Stimulated activated CD4-positive, alpha-beta T cell treated with anti-CD3 and anti-CD28 coated beads, Interleukin-1b, Interleukin-23, amount 100 ng/mL, for 24 hours (primary cell): ENCODE results near the gene SLC6A3.
"Not testable (repeated sequence)": the region's sequence is repeated elsewhere in the genome, so short reads cannot be mapped to it uniquely, and the experiment has no call there.

Experiments
- DNase-seq, 4 experiments: peaks; one replicate each; pipeline ENCODE4 v3.0.0-alpha.2; 2020; ENCODE audit warnings: low read depth in 4 of 4, low spot score in 1 of 4

SLC6A3 gene

DNA sequence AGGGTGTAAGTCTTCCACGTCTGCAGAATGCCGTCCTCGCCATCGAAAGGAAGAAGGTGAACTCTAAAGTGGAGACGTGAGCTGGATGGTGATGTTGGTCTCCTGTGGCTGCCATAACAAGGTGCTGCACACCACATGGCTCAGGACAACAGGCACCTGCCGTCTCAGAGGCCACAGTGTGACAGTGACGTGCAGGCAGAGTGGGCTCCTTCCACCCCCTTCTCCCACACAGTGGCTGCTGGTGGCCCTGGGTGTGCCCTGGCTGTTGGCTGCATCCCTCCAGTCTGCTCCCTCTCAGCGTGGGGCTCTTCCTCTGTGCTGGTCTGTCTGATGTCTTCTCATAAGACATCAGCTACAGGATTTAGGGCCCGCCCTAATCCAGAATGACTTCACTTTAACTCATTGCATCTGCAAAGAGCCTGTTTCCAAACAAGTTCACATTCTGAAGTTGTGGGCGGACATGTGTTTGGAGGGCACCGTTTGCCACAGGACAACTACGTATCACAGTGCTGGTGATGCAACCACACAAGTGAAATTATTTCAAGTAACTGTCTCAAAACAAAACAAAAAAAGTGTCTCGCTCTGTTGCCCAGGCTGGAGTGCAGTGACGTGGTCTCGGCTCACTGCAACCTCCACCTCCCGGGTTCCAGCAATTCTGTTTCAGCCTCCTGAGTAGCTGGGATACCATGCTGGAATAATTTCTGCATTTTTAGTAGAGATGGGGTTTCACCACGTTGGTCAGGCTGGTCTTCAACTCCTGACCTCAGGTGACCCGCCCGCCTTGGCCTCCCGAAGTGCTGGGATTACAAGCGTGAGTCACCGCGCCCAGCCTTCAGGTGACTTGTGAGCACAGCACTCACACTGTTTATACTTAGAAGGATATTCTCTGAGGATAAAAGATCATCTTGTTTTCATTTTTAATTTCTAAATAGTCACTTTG lies 69.1 kb downstream of the SLC6A3 start:
- DNase-seq, result no peak

DNA sequence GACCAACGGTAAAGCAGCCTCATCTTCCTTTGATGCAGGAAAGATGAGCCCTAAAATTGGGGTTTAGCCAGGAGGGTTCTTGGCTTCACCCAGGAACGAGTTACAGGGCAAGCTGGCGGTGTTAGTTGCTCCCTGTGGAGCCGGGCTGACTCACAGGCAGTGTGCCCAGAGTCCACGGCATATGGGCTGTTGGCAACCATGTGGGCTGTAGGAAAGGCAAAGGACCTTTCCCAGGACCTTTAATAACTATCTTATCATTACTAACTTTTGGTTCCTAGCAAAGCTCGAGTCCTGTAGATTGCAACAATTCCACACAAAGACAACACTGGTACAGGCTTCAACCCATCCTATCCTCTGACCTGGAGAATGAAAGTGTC lies 70.6 kb downstream of the SLC6A3 start:
- no peak for DNase-seq

DNA sequence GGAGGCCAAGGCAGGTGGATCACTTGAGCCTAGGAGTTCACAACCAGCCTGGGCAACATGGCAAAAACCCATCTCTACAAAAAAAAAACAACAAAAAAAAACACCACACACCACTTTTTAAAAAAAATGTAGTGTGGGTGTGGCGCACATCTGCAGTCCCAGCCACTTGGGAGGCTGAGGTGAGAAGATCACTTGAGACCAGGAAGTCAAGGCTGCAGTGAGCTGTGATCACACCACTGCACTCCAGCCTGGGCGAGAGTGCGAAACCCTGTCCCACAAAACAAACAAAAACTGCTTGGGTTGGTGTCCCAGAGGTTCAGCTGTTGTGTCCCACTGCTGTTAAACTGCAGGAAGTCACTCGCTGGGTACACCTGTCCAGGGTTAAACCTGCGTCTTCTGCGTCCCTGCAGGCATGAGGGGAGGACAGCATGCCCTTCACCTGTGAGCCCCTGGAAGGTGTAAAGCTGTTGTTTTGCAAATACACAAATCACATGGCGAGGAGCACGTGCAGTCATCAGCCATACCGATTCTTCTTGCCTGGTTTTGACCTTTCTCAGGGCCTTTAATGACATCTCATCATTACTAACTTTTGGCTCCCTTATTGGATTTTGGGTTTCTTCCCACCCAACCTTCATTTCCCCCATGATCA lies 71.1 kb downstream of the SLC6A3 start:
- no peak for DNase-seq

DNA sequence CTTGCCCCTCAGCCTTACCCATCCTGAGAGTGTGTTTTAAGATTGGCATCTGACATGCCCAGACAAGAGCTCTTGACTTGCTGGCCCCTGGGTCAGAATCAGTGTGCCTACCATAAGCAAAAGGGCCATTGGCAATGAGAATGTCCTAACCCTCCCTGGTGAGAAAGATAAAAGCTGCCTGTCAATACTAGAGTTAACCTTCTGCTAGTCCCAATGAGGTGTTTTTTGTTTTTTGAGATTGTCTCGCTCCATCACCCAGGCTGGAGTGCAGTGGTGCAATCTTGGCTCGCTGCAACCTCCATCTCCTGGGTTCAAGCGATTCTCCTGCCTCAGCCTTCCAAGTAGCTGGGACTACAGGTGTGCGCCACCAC lies 73.3 kb downstream of the SLC6A3 start:
- DNase-seq, result not testable (repeated sequence)

DNA sequence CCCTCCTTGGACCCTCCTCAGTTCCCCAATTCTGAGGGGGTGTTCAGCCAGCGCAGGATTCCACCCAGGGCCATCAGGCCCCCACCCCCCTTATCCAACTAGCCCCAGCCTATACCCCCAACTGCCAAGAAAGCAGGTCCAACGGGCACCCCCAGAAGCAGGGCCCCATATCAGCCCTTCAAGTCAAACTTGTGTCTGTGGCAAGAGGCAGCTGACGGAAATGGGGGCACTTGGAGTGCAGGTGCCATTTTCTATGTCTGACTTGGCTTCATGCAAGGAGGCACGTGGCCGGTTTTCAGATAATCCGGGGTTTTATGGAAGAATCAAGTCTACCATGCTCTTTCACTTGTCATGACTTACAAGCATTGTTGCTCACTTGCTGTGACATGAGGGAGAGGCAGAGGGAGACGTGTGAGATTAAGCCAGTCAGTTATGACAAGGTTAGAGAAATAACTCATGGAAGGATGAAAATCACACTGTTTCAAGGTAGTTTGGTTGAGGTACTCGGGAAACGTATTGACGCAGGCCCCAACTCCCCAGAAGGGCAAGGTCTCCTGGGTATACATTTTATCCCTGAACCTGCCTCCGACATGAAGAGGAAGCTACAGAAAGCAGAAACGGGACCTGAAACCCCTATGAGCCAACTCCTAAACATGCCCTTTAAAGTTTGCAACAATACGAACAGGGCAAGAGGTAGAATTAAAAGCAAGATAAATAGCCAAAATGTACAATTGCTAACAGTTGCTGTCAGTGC lies 73.8 kb downstream of the SLC6A3 start:
- DNase-seq, result no peak

DNA sequence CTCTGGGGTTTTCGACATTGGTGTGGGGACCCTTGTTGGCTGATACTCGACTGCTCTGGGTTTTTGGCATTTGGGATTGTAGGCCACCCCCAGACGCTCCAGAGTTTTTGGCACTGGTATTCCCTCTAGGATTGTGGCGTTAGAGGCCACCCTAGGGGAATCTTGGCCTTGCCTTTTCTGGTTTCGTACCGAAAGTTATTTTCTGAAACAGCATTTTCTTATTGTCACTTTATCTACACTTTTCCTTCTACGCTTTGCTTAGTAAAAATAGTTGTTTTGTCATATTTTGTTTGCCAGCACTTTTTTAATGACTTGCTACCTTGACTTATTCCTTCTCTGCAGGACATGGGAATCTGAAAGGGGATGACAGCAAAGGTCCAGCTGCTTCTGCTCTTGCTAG lies 75.2 kb downstream of the SLC6A3 start:
- no peak for DNase-seq

DNA sequence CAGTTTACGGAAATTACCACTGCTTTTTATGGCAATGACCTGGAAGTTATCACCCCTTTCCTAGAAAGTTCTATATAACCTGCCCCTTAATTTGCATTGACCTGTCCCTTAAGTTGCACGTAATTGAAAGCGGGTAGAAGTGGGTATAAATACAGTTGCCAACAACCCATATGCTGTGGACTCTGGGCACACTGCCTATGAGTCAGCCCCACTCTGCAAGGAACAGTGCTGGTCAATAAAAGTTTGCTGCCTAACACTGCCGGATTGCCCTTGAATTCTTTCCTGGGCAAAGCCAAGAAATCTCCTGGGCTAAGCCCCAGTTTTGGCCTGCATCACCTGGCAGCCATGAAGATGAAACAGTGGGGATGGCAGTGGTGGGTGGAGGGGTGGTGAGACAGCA lies 76.5 kb downstream of the SLC6A3 start:
- no peak for DNase-seq

DNA sequence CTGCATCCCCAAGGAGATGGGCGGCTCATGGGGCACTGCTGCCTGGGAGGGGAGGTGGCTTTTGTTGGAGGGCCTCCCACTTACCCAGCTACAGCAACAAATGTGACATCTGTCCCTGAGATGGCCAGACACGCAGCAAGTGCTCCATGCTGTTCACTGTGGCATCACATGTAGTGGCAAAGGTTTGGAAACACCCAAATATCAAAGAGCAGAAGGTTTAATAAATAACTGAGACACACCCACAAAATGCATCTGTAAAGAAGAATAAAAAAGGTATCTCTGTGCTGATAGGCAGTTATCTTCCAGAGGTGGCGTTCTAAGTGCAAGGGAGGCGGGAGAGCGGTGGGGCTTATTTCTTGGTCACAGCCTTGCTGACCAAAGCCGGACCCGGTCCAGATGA lies 77.0 kb downstream of the SLC6A3 start:
- no peak for DNase-seq

DNA sequence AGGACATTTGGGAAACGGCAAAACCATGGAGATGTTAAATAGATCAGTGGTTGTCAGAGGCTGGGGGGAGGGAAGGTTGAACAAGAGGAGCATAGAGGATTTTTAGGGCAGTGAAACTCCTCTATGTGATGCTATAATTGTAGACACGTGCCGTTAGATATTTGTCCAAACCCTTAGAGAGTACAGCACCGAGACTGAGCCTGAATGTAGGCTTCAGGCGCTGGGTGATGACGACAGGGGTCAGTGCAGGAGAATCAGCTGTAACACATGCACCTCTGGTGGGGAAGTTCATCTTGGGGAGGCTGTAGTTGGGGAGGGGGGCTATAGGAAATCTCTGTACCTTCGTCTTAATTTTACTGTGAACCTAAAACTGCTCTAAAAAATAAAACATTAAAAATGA lies 78.1 kb downstream of the SLC6A3 start:
- no peak for DNase-seq

DNA sequence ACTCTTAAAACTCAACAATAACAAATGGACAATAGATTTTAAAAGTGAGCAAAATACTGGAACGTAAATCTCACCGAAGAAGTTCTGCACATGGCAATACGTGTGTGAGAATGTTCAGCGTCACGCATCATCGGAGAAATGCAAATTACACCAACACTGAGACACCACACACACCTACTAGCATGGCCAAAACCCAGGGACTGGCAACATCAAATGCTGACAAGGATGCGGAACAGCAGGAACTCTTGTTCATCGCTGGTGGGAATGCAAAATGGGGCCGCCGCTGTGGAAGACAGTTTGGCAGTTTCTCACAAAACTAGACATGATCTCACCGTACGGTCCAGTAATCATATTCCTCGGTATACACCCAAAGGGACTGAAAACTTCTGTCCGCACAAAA lies 78.7 kb downstream of the SLC6A3 start:
- no peak for DNase-seq

DNA sequence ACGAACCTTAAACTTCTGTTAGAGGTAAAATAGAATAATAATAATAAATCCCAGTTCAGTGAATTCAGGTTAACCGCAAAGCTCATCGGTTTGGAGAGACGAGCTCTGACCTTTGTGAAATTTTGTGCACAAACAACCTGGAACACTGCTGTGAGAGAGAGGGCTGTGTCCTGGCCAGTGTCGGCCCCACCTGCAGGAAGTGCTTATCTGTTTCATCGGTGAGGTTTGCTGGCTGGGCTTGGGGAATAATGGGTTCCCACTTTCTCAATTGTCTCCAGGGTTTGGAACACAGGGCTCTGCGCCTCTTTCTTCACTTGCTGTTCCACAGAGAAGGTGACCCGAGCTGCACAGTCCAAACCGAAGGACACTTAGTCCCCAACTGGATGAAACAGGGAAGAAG lies 81.0 kb downstream of the SLC6A3 start:
- DNase-seq, result no peak

DNA sequence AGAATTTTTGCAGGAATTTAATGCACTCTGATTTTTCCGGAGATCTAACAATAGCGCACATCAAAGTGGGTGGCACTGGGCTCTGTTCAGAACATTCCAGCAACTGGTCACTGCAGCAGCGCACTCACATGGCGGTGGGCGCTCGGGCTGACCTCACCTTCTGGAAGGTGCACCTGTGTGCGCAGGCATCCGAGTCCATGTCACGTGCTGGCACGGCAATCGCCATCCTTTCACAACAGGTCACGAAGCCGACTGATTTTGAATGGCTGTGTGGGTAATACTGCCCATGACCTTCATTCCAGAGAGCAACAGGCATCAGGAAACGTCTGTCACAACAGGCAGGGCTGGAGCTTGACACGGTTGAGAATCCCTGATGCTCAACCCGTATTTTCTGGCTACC lies 81.7 kb downstream of the SLC6A3 start:
- DNase-seq, result no peak

DNA sequence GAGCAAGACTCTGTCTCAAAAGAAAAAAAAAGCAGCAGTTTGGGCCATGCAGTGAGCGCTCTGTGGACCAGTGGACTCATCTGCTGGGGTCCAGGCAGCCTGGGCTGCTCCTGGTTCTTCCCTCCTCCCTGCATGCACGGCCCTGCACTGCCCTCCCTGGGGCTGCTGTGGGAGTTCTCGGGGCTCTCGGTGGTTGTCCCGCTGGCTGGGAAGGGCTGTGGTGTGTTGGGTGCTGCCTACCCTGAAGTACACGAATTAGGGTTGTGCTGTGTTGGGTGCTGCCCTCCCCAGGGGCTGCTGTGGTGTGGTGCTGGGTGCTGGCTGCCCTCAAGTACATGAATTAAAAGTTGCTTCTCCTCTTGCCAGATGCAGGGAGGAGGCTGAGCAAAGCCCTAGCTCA lies 82.1 kb downstream of the SLC6A3 start:
- no peak for DNase-seq

DNA sequence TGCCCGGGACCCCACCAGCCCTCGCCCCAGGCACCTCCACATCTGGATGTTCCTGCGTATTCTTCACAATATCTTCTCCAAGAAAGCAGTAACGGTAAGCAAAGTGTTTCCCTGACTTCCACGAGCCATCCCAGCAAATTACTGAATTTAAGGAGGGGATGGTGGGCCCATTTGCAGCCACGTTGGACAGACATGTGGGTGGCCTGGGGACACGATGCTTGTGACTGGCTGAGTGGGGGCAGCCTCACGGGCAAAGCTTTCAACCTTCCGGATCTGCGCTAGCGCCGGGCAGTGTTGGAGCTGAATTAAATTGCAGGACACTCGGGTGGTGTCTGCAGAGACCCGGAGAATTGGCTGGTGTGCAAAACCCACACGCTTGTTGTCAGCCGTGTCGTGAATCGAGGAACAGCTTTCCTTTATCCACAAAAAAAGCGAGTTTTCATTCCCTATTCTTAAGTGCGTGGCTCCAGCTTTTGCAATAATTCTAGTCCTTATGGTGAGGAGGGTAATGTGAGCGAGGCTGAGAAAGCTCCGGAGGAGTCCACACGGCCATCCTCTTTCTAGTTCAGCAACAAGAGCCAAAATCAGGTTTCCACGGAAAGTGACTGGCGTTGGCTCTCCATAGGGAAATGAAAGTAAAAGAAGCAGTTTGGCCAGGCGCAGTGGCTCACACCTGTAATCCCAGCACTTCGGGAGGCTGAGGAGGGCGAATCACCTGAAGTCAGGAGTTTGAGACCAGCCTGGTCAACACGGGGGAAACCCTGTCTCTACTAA lies 82.8 kb downstream of the SLC6A3 start:
- DNase-seq, result no peak

DNA sequence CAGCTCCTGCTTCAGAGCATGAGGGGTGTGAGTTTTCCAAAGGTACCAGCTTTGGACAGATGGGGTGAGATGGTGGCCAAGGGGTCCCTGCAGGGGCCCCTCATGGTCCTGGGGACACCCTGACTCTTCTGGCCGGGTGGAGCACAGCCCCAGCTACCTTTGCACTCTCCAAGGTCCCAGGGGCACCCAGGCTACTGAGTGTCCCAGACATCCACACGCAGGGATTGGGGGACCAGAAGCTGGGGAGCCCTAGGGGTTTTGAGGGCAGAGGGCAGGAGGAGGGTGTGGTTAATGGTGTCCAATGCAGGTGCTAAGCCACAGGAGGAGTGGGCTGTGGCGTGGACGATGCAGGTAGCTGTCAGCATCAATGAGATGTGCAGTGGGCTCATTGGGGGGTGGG lies 84.4 kb downstream of the SLC6A3 start:
- no peak for DNase-seq

DNA sequence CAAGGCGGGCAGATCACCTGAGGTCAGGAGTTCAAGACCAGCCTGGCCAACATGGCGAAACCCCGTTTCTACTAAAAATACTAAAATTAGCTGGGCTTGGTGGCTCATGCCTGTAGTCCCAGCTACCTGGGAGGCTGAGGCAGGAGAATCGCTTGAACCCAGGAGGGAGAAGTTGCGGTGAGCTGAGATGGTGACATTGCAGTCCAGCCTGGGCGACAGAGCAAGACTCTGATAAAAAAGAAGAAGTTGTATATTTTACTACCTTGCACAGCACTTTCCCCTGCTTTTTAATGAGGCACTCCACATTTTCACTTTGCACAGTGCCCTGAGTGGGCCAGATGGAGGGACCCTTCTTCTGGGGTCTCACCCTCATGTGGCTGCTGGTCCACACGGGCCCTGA lies 84.9 kb downstream of the SLC6A3 start:
- not testable (repeated sequence) for DNase-seq

DNA sequence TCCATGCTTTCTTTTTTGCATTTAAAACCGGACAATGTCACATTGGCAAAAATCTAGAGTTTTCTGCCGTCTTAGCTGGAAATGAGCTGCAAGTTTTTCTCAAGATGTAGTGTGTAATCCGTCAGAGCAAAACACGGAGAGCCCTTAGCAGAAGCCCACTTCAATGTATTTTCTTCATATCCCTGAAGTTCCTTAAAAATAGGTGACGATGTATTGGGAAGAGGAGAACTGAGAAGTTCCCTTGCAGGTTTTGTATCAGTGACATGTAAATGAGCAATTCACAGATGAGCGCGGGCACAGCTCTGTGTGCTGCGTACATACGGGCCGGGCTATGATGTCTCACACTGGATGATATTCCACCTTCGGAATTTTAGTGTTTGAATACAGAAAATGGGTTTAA lies 85.5 kb downstream of the SLC6A3 start:
- no peak for DNase-seq

DNA sequence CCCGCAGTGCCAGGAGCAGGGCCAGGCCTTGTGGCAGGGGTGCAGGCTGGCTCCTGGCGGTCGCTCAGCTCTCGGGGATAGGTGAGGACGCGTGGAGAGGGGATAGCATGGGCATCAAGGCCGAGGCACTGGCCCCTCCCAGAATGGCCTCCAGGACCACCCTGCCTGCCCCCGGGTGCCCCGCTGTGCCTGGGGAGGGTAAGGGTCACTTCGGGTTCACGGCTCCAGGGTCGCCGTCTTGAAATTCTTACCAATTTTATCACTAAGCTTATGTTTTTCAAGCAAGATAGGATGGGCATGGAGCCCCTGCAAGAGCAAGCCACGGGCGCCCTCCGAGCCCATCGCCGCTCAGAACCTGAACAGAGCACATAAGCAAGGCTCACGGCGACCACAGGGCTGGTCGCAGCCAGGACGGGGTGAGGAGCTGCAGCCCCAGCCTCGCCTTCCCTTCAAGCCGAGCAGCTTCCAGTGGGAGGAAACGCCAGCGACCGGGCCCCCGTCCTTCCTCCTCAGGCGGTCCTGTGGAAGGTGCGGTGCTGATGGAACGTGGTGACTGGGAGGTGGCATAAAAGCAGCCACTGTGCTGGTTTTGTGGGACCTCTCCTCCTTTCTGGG lies 86.1 kb downstream of the SLC6A3 start:
- DNase-seq, result no peak

DNA sequence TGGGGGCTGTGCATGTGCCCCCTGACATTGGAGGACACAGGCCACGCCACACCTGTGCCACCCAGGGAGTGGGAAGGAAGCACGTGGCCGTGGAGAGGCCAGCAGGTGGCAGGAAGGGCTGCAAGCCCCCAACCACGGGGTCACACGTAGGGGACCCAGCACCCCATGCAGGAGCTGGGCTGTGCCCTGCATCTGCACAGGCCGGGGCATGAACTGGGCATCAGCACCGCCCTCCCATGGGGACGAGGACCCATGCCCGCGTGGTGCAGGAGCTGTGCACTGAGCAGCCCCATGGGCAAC lies 86.6 kb downstream of the SLC6A3 start:
- no peak for DNase-seq

DNA sequence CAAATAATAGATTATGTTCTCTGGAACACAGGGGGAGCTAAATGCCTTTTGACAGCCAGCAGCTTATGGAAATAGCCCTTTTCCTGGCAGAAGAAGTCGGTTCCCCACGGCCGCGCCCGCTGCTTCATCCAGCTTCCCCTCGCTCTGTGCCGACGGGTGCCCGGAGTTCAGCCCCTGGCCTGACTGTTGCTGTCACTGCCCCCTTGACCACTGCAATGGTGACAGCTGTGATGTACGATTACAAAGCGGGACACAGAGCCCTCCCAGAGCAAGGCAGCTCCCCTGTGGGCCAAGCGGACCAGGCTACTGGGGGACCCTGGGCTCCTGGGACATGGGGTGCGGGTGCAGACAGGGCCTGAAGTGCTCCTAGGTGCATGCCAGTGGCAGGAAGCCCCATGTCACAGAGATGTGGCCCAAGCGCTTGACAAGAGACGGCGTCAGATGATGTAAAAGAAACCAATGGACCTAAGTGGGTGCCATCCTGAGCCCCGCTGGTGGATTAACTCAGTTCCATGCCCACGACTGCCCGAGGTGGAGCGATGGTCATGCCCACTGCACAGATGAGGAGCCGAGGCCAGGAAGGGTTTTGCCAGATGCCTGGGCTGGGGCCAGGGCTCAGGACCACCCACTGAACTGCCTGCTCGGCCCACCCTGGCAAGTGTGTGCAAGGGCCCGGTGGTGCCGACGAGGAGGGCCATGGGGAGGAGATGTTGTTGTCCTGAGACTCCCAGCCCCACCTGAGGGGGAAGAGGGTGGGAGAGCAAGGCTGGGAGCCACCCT lies 87.1 kb downstream of the SLC6A3 start:
- DNase-seq, result no peak
